Measurements from ENCODE around the gene TTC7B. TPM values are rescaled to one million over a fixed set of nuclear protein-coding genes. Genes with fewer than 3 reads are reported as not detected.

The TTC7B gene
- total RNA-seq, 1 experiment from 2014 or later: 9.6 TPM

- CTCF ChIA-PET: no interaction called here
- no peak overlapping the region for H3K4me3 Mint-ChIP-seq (ENCODE audit: low read depth, unreplicated experiment)
- no TSS peak for BruUV-seq (replicated peaks)
- TF ChIP-seq, protein P1, sequence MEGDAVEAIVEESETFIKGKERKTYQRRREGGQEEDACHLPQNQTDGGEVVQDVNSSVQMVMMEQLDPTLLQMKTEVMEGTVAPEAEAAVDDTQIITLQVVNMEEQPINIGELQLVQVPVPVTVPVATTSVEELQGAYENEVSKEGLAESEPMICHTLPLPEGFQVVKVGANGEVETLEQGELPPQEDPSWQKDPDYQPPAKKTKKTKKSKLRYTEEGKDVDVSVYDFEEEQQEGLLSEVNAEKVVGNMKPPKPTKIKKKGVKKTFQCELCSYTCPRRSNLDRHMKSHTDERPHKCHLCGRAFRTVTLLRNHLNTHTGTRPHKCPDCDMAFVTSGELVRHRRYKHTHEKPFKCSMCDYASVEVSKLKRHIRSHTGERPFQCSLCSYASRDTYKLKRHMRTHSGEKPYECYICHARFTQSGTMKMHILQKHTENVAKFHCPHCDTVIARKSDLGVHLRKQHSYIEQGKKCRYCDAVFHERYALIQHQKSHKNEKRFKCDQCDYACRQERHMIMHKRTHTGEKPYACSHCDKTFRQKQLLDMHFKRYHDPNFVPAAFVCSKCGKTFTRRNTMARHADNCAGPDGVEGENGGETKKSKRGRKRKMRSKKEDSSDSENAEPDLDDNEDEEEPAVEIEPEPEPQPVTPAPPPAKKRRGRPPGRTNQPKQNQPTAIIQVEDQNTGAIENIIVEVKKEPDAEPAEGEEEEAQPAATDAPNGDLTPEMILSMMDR (IDR thresholded peaks at IDR 0.05; ENCODE audit: unreplicated experiment): no peak
- no peak for DNase-seq
- H3K9me3 Mint-ChIP-seq (ENCODE audit: low read depth, unreplicated experiment): no peaks in the 10 kb centered on the region
- no peaks in the 10 kb centered on the region for H3K36me3 Mint-ChIP-seq (ENCODE audit: insufficient read depth, unreplicated experiment)
- no peaks in the 10 kb centered on the region for H3K27me3 Mint-ChIP-seq (ENCODE audit: unreplicated experiment)
- H3K27ac Mint-ChIP-seq (ENCODE audit: unreplicated experiment): no peak overlapping the region
- intact Hi-C loops (cut with micrococcal nuclease; ENCODE audit: unreplicated experiment): no loop called here
- peaks cover 27% of the 10 kb centered on the region for H3K4me1 Mint-ChIP-seq (ENCODE audit: low read depth, unreplicated experiment)
Observed at GRCh38 chr14:90649083-90649482, 167.1 kb downstream of the TTC7B start.

DNA sequence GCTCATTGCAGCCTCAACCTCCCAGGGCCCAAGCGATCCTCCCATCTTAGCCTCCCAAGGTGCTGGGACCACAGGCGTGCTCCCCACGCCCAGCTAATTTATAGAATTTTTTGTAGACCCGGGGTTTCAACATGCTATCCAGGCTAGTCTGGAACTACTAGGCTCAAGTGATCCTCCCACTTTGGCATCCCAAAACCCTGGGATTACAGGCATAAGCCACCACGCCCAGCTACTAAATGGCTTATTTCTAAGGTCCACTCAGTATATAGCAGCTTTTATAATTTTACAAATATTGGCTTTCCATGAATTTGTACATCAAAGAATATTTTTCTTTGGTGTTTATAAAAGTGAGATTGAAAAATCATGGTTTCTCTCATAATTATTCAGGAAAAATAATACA lies 167.8 kb downstream of the TTC7B start:
- H3K36me3 Mint-ChIP-seq (ENCODE audit: insufficient read depth, unreplicated experiment): no peaks in the 10 kb centered on the region
- BruUV-seq (replicated peaks): no TSS peak
- CTCF ChIA-PET: no interaction called here
- H3K27ac Mint-ChIP-seq (ENCODE audit: unreplicated experiment): no peak overlapping the region
- TF ChIP-seq, protein P1 (IDR thresholded peaks at IDR 0.05; ENCODE audit: unreplicated experiment): no peak
- DNase-seq: no peak
- intact Hi-C loops (cut with micrococcal nuclease; ENCODE audit: unreplicated experiment): no loop called here
- H3K9me3 Mint-ChIP-seq (ENCODE audit: low read depth, unreplicated experiment): no peaks in the 10 kb centered on the region
- peaks cover 27% of the 10 kb centered on the region for H3K4me1 Mint-ChIP-seq (ENCODE audit: low read depth, unreplicated experiment)
- no peak overlapping the region for H3K4me3 Mint-ChIP-seq (ENCODE audit: low read depth, unreplicated experiment)
- no peaks in the 10 kb centered on the region for H3K27me3 Mint-ChIP-seq (ENCODE audit: unreplicated experiment)

DNA sequence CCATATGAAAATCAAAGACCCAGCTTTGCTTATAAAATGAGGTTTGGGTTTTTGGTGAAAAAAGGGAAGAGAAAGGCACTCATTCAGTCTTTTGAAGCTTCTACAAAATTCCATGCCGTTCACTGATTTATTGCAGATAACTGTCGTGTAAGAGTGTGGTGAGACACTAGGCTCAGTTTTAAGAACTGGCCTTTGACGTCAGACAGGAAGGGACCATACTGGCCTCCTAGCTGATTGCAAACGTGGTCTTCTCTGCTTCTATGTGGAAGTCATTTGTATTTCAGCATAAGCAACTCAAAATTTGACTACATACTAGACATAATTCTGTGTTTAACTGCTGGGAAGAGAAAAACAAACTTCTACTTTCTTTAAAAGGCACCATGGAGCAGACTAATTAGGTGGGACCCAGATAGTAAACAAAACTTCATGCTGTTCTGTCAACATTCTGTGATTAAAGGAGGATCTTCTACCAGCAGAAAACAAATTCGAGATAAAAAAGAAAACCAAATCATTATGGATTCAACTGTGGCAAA lies 168.7 kb downstream of the TTC7B start:
- Mint-ChIP-seq H3K9me3 (ENCODE audit: low read depth, unreplicated experiment) (no peaks in the 10 kb centered on the region), H3K27ac (ENCODE audit: unreplicated experiment) (no peak overlapping the region), H3K27me3 (ENCODE audit: unreplicated experiment) (no peaks in the 10 kb centered on the region), H3K4me3 (ENCODE audit: low read depth, unreplicated experiment) (no peak overlapping the region), H3K36me3 (ENCODE audit: insufficient read depth, unreplicated experiment) (no peaks in the 10 kb centered on the region), H3K4me1 (ENCODE audit: low read depth, unreplicated experiment) (peaks cover 30% of the 10 kb centered on the region)
- DNase-seq: no peak
- intact Hi-C loops (cut with micrococcal nuclease; ENCODE audit: unreplicated experiment): no loop called here
- TF ChIP-seq, protein P1 (IDR thresholded peaks at IDR 0.05; ENCODE audit: unreplicated experiment): no peak
- BruUV-seq (replicated peaks): no TSS peak
- CTCF ChIA-PET: no interaction called here

DNA sequence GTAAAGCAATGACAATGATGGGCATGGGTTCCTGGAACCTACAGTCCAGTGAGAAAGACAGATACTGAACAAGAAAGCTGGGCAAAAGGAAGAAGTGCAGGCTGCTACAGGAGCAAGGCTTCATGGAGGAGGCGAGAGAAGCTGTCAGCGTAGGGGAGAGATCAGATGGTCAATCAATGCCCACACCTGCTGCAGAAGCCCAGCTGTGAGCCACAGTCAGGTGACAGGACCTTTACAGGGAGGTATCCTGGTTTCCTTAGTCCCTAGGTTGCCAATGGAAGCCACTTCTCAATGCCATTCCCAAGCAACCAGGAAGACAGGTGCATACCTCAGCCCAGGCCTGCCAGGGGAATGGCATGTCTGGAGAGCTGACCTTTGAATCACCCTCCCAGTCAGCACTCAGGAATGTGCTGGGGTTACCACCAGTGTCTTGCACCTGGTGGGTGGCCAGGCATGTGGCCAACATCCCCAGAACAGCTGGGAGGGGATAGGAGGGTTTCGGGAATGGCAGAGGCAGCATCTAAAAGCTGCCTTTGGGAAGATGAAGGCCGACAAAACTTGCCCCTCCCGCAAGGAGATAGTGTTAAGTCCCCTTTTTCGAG lies 170.3 kb downstream of the TTC7B start:
- peak; percentile 85 for DNase-seq
- Mint-ChIP-seq H3K27ac (ENCODE audit: unreplicated experiment) (peak overlapping the region; percentile 39), H3K4me1 (ENCODE audit: low read depth, unreplicated experiment) (peaks cover 42% of the 10 kb centered on the region), H3K4me3 (ENCODE audit: low read depth, unreplicated experiment) (no peak overlapping the region), H3K36me3 (ENCODE audit: insufficient read depth, unreplicated experiment) (no peaks in the 10 kb centered on the region), H3K9me3 (ENCODE audit: low read depth, unreplicated experiment) (no peaks in the 10 kb centered on the region), H3K27me3 (ENCODE audit: unreplicated experiment) (no peaks in the 10 kb centered on the region)
- no TSS peak for BruUV-seq (replicated peaks)
- TF ChIP-seq, protein P1 (IDR thresholded peaks at IDR 0.05; ENCODE audit: unreplicated experiment): no peak
- intact Hi-C loops (cut with micrococcal nuclease; ENCODE audit: unreplicated experiment): no loop called here
- CTCF ChIA-PET: interaction anchor here (0.6 to 1.7 kb wide), 5 partner anchors 9 to 246 kb away, joined by 3 to 5 read pairs (median 3); no protein-coding TSS in a partner anchor

Data from Calu3 (cell line).